Brain pericyte (primary cell): ENCODE data around the gene PCGF2.

Experiments used
- DNase-seq: peaks from one replicate; pipeline ENCODE4 v3.0.0-alpha.2; 2012; ENCODE audit warnings: low read depth, low spot score

The PCGF2 gene

GRCh38 chr17:38703742-38704605, 44.2 kb downstream of the PCGF2 start:
- DNase-seq, result no peak

GRCh38 chr17:38702916-38703741, 45.0 kb downstream of the PCGF2 start:
- no peak for DNase-seq

- no peak for DNase-seq
Measured at GRCh38 chr17:38702166-38702915, 45.8 kb downstream of the PCGF2 start.

GRCh38 chr17:38701504-38702165, 46.5 kb downstream of the PCGF2 start:
- no peak for DNase-seq

- no peak for DNase-seq
Measured at GRCh38 chr17:38698760-38699159, 49.4 kb downstream of the PCGF2 start.

GRCh38 chr17:38697061-38697820, 50.9 kb downstream of the PCGF2 start:
- no peak for DNase-seq

GRCh38 chr17:38693700-38694329, 54.3 kb downstream of the PCGF2 start:
- DNase-seq, result no peak

- no peak for DNase-seq
Measured at GRCh38 chr17:38691154-38691553, 57.0 kb downstream of the PCGF2 start.

- no peak for DNase-seq
Measured at GRCh38 chr17:38690386-38690785, 57.8 kb downstream of the PCGF2 start.

GRCh38 chr17:38687286-38687685, 60.9 kb downstream of the PCGF2 start:
- no peak for DNase-seq

GRCh38 chr17:38685491-38685890, 62.6 kb downstream of the PCGF2 start:
- DNase-seq, result no peak
